ENCODE results near the gene OR10H4. TPM values are rescaled to one million over a fixed set of nuclear protein-coding genes. Genes with fewer than 3 reads are reported as not detected.
"Not testable (repeated sequence)": the region's sequence is repeated elsewhere in the genome, so short reads cannot be mapped to it uniquely, and the experiment has no call there.

Gene OR10H4
- polyA plus RNA-seq, 1 donor (not counting 4 experiments of a cell fraction or from before 2014, with no cell fraction given): not detected

- H3K36me3 ChIP-seq (ENCODE audit: control insufficient read depth in 2 of 2, extremely low read depth in 1 of 2, insufficient read depth in 2 of 2, low read length in 2 of 2): no peaks in the 10 kb centered on the region
- no peak overlapping the region for H3K27ac ChIP-seq (ENCODE audit: control insufficient read depth, insufficient read depth, low read length)
- H3K4me3 ChIP-seq (ENCODE audit: control insufficient read depth in 2 of 3, extremely low read depth in 1 of 3, insufficient read depth in 2 of 3, low read depth in 1 of 3, low read length in 3 of 3): no peak overlapping the region
- dilution Hi-C loops (cut with MboI; ENCODE audit: extremely low pct_ligation_motif_present, low sequenced_read_pairs): no loop called here
- no peaks in the 10 kb centered on the region for H3K9me1 ChIP-seq (ENCODE audit: control insufficient read depth, extremely low read depth, insufficient read depth, low read length)
- H3K9ac ChIP-seq (ENCODE audit: control insufficient read depth, extremely low read depth, insufficient read depth, low read length): no peak overlapping the region
- H3K4me1 ChIP-seq (ENCODE audit: control insufficient read depth, extremely low read depth, insufficient read depth, low read length): no peaks in the 10 kb centered on the region
- no peak for TF ChIP-seq CTCF (optimal IDR thresholded peaks at IDR 0.05 in 1 of 3, IDR thresholded peaks at IDR 0.05 in 1 of 3, conservative IDR thresholded peaks at IDR 0.05 in 1 of 3; ENCODE audit: extremely low read depth in 1 of 3, insufficient read depth in 2 of 3, low read length in 3 of 3)
- no peak for TF ChIP-seq EZH2 (IDR thresholded peaks at IDR 0.05; ENCODE audit: low read length)
- H3K9me3 ChIP-seq (ENCODE audit: control insufficient read depth, low read depth, low read length): no peaks in the 10 kb centered on the region
- no peak for DNase-seq (ENCODE audit: low read depth, low spot score)
- peaks cover 13% of the 10 kb centered on the region for H3K27me3 ChIP-seq (ENCODE audit: control insufficient read depth, extremely low read depth, insufficient read depth, low read length)
- no peak for FAIRE-seq
- no peak overlapping the region for H2AFZ ChIP-seq (ENCODE audit: control insufficient read depth, low read length)
- H3K4me2 ChIP-seq (ENCODE audit: control insufficient read depth, extremely low read depth, insufficient read depth, low read depth, low read length): no peak overlapping the region
- H4K20me1 ChIP-seq (ENCODE audit: control insufficient read depth, extremely low read depth, insufficient read depth, low read length): no peaks in the 10 kb centered on the region
- H3K79me2 ChIP-seq (ENCODE audit: control insufficient read depth, insufficient read depth, low read length): no peaks in the 10 kb centered on the region
These were observed 48.3 kb upstream of the OR10H4 start for GRCh38 chr19:15900504-15900903.

- Histone ChIP-seq H3K4me2 (ENCODE audit: control insufficient read depth, extremely low read depth, insufficient read depth, low read depth, low read length) (no peak overlapping the region), H3K9me1 (ENCODE audit: control insufficient read depth, extremely low read depth, insufficient read depth, low read length) (no peaks in the 10 kb centered on the region), H2AFZ (ENCODE audit: control insufficient read depth, low read length) (no peak overlapping the region), H4K20me1 (ENCODE audit: control insufficient read depth, extremely low read depth, insufficient read depth, low read length) (no peaks in the 10 kb centered on the region), H3K4me1 (ENCODE audit: control insufficient read depth, extremely low read depth, insufficient read depth, low read length) (no peaks in the 10 kb centered on the region), H3K27me3 (ENCODE audit: control insufficient read depth, extremely low read depth, insufficient read depth, low read length) (peaks cover 13% of the 10 kb centered on the region), H3K9me3 (ENCODE audit: control insufficient read depth, low read depth, low read length) (no peaks in the 10 kb centered on the region), H3K27ac (ENCODE audit: control insufficient read depth, insufficient read depth, low read length) (no peak overlapping the region), H3K9ac (ENCODE audit: control insufficient read depth, extremely low read depth, insufficient read depth, low read length) (no peak overlapping the region), H3K79me2 (ENCODE audit: control insufficient read depth, insufficient read depth, low read length) (no peaks in the 10 kb centered on the region), H3K36me3 (ENCODE audit: control insufficient read depth in 2 of 2, extremely low read depth in 1 of 2, insufficient read depth in 2 of 2, low read length in 2 of 2) (no peaks in the 10 kb centered on the region), H3K4me3 (ENCODE audit: control insufficient read depth in 2 of 3, extremely low read depth in 1 of 3, insufficient read depth in 2 of 3, low read depth in 1 of 3, low read length in 3 of 3) (no peak overlapping the region)
- FAIRE-seq (no peak), DNase-seq (ENCODE audit: low read depth, low spot score) (no peak)
- TF ChIP-seq CTCF (optimal IDR thresholded peaks at IDR 0.05 in 1 of 3, IDR thresholded peaks at IDR 0.05 in 1 of 3, conservative IDR thresholded peaks at IDR 0.05 in 1 of 3; ENCODE audit: extremely low read depth in 1 of 3, insufficient read depth in 2 of 3, low read length in 3 of 3) (no peak), EZH2 (IDR thresholded peaks at IDR 0.05; ENCODE audit: low read length) (no peak)
- dilution Hi-C loops (cut with MboI; ENCODE audit: extremely low pct_ligation_motif_present, low sequenced_read_pairs): no loop called here
These were observed 46.6 kb upstream of the OR10H4 start for GRCh38 chr19:15902254-15902653.

- H3K4me1 ChIP-seq (ENCODE audit: control insufficient read depth, extremely low read depth, insufficient read depth, low read length); H3K27ac ChIP-seq (ENCODE audit: control insufficient read depth, insufficient read depth, low read length); dilution Hi-C loops (cut with MboI; ENCODE audit: extremely low pct_ligation_motif_present, low sequenced_read_pairs); H3K9ac ChIP-seq (ENCODE audit: control insufficient read depth, extremely low read depth, insufficient read depth, low read length); DNase-seq (ENCODE audit: low read depth, low spot score); H4K20me1 ChIP-seq (ENCODE audit: control insufficient read depth, extremely low read depth, insufficient read depth, low read length); H3K9me1 ChIP-seq (ENCODE audit: control insufficient read depth, extremely low read depth, insufficient read depth, low read length); H3K4me3 ChIP-seq (ENCODE audit: control insufficient read depth in 2 of 3, extremely low read depth in 1 of 3, insufficient read depth in 2 of 3, low read depth in 1 of 3, low read length in 3 of 3); H3K9me3 ChIP-seq (ENCODE audit: control insufficient read depth, low read depth, low read length); H2AFZ ChIP-seq (ENCODE audit: control insufficient read depth, low read length); H3K4me2 ChIP-seq (ENCODE audit: control insufficient read depth, extremely low read depth, insufficient read depth, low read depth, low read length); FAIRE-seq; H3K36me3 ChIP-seq (ENCODE audit: control insufficient read depth in 2 of 2, extremely low read depth in 1 of 2, insufficient read depth in 2 of 2, low read length in 2 of 2); H3K79me2 ChIP-seq (ENCODE audit: control insufficient read depth, insufficient read depth, low read length): not testable (repeated sequence)
- peaks cover 13% of the 10 kb centered on the region for H3K27me3 ChIP-seq (ENCODE audit: control insufficient read depth, extremely low read depth, insufficient read depth, low read length)
These were observed 45.9 kb upstream of the OR10H4 start for GRCh38 chr19:15902898-15903297.

Data from keratinocyte (primary cell).